Stimulated activated CD4-positive, alpha-beta T cell treated with anti-CD3 and anti-CD28 coated beads, Interleukin-15, amount 100 ng/mL, for 1 hour (primary cell): ENCODE results near the gene ATP1A1.
A peak's percentile ranks its signal among the peaks of the same experiment; 100 is the strongest.

ENCODE experiments used
- DNase-seq, 2 donors: peaks; one replicate each; pipeline ENCODE4 v3.0.0-alpha.2; 2020; ENCODE audit warnings: low read depth in 1 of 2, low spot score in 1 of 2

The ATP1A1 gene

GRCh38 chr1:116412480-116412798, 39.4 kb downstream of the ATP1A1 start:
- no peak for DNase-seq

DNA sequence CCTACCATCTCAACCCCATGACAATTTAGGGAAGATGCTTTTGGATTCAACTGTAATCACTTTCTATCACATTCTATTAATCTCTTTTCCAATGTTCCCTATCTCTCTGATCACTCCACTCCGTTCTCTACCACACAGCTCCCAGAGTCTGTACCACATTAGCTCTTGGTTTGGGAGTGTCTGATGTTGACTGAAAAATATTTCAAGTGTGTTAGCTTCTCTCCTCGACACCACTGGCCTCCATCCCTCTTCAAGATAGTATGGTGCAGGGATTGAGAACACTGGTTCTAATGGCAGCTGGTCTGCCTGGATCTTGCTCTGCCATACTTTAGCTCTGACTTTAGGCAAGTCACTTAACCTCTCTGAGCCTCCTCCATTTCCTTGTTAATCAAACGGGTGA, 39.9 kb downstream of the ATP1A1 start:
- no peak for DNase-seq

GRCh38 chr1:116413414-116413813, 40.4 kb downstream of the ATP1A1 start:
- no peak for DNase-seq

GRCh38 chr1:116414364-116414763, 41.3 kb downstream of the ATP1A1 start:
- no peak for DNase-seq

DNA sequence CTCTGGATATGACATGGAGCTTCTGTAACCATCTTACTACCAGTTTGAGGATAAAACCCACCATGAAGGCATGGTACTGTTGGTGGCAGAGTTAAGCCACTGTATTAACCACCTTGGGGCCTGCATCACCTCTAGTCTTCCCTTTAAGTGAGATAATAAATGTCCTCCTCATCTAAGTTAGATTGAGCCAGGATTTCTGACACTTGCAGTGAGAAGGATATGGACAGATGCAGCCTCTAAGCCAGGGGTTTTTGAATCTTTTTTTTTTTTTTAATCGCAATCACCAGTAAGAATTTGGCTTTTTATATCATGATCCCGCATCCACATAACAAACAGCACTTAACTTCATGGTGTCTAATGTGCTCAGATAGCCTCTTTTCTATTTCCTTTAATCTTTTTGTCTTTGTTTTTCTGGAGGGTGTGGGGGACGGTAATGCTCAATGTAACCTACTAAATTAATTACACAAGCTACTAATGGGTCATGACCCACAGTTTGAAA, 42.2 kb downstream of the ATP1A1 start:
- no peak for DNase-seq

DNA sequence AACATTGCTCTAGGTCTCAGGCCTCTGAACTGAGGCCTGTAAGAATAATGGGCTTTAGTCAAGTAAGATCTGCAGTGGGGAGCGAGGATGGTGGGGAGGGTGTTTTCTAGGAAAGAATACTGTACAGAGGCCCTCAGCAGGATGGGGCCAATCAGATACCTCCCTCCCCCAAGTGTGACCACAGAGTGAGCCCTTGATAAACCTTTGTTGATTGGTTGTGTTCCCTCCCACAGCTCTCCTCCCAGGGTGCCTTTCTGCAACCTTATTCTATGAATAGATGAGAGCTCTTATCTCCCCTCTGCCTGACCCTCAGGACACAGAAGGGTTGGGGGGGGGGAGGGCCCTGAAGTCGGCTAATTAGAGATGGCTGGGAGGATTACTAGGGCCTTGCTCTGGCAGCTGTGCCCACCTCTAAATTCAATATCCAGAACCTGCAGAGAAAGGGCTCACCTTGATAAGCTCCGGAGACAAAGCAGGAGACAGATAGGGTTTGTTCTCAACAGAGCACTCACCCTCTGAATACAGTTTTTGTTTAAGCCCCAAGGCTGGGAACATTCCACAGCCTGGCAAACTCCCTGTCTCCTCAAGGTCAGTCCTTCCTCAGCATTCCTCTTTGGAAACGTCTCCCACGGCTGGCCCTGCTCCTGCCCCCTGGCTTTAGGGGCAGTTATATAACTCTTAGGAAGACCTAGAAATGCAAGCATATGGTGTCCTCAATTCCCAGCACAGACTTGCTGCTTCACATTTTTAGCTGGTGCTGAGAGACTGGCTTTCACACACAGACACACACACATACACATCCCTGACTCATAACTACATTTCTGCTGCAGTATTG, 42.9 kb downstream of the ATP1A1 start:
- no peak for DNase-seq

DNA sequence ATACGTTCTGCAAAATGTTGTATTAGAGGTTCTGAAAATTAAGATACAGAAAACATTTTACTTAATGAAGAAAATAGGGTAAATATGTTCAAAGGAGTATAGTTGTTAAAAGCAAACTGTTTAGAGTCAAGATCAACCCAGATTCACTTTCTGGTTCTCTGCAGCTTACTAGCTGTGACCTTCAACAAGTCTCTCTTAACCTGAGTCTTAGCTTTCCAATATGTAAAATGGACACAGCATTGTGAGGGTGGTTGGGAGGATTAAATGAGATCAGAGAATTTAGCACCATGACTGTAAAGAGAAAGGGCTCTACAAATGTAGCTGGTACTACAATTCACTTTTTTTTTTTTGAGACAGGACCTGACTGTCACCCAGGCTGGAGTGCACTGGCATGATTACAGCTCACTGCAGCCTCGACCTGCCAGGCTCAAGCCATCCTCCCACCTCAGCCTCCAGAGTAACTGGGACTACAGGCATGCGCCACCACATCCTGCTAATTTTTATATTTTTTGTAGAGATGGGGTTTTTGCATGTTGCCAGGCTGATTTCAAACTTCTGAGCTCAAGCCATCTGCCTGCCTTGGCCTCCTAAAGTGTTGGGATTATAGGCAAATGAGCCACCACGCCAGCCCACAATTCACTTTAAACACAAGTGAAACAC, 43.9 kb downstream of the ATP1A1 start:
- DNase-seq: no peak

DNA sequence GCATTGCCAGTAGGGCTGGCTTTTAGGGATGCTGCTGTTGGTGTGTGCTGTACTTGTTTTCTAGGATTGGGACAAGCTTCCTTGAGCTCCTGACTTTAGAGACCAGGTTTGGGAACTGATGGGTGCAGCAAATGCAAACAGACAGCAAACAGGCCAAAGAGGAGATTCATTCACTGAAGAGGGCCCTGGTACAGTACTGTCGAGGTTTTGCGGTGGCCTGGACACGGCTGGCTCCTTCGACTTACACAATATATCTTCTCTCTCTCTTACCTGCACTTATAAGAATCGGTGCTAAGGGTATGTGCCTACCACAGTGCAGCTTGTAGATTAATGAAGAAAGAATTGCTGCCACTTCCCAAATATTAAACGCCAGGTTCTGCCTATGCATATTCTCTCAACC, 44.6 kb downstream of the ATP1A1 start:
- no peak for DNase-seq

- peak; percentile 72 to 76 for DNase-seq
These were observed 45.2 kb downstream of the ATP1A1 start for GRCh38 chr1:116418091-116418830.

DNA sequence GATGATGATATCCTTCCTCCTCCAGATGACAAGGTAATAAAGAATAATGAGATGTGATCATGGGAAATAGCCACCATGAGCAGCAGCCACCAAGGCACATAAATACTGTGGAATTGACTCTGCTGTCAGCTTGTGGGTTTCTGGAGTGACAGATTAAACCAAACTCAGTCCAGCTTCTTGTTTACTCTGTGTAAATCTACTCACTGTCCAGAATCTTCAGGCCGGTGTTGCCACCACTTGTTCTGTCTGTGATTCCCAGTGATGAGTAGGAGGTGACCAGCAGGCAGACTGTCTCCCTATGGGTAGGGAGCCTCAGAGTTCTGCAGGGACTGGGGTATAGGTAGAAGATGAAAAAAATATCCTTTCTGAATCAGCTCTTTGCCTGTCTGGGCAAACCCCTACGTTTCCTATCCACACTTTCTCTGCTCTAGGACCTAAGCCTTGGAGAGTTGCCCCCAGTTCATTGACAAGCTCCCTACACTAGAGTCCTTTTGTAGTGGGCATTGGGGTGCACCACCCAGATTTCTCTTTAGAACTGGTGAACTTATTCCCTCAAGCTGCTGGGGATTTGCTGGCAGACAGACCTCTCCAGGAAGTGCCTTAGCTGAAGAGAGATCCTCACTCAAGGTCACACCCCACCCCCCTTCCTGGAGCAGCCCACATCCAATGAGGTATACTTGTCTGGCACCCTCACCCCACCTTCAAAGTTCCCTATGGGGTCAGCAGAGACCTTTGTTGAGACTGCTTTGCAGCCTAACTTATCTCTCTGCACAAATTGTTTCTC, 47.6 kb downstream of the ATP1A1 start:
- no peak for DNase-seq

- DNase-seq: no peak
These were observed 51.4 kb downstream of the ATP1A1 start for GRCh38 chr1:116424438-116424837.

DNA sequence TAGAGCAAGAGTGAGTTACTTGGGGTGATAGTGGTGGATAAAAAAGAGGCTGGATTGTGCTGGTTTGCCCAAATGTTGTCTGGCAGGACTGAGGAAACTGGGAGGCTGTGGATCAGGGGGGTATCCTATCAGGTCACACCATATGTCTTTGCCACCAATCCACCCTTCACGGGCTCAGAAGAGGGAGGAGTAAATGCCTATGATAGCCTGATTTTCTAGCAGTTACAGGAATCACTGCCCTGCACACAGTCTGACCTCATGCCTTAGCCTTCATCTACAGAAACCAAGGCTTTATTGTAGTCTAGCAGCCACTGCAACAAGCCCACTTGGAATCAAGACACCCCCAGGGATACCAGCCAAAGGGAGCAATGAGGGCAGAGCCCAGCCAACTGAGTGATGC, 51.8 kb downstream of the ATP1A1 start:
- no peak for DNase-seq

DNA sequence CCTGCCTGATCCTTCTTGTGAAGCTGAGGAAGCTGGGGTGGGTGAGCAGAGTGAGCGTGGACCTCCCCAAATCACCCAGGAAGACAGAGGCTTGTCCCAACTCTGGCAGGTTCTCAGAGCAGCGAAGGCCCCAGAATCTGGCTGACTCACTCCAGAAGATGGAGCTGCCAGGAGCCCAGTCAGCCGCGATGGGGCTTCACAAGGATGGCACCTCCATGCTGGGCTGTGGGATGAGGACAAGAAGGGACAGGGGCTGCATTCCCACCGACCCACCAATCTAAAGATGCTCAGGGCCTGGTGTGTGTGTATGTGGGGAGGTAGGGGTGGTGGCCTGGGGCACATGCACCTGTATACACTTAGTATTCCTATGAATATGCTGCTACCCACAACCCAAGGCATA, 52.9 kb downstream of the ATP1A1 start:
- no peak for DNase-seq

DNA sequence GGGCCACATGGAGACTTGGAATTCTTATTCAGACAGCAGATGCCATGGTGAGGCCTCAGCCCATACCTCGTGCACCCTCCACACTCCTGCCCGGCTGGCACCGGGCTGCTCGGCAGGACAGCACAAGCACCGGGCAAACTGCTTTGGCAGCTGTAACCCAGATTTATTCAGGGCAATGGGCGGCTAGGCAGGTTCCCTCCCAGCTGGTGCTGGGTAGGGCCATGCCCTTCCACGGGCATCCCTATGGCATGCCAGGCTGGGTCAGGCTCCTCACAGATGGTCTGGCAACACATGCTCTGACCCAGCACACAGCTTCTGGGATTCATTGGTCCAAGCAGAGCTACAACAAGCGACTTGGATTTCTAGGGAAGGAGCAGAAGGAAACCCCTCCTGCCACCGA, 53.4 kb downstream of the ATP1A1 start:
- no peak for DNase-seq

GRCh38 chr1:116428576-116428975, 55.5 kb downstream of the ATP1A1 start:
- DNase-seq: no peak

GRCh38 chr1:116429821-116430374, 56.9 kb downstream of the ATP1A1 start:
- no peak for DNase-seq

DNA sequence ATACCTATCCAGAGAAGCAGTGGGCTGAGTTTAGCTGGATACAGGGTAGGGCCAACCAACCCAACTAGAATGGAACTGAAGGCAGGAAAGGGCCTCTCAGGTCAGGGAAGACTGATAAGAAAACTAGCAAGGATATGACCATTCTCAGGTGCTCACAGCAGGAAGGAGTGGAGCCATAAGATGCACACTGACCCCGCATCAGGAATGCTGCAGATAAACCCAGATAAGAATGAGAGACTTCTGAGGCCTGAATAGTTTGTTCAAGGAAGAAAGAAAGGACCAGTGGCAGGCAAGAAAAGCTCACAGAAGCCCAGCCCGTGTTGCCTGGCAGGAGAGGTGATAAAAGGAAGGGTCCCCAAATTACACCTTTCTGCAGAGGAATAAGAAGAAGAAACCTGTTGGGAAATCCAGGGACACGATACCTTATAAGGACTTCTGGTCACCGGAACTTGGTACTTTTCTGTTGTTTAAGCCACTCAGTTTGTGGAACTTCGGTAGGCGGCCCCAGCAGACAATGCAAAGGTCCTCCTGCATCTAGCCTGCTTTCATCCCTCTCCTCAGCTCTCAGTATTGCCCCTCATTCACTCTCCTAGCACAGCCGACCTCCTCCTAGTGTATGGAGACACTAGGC, 58.9 kb downstream of the ATP1A1 start:
- no peak for DNase-seq

GRCh38 chr1:116432655-116433265, 59.7 kb downstream of the ATP1A1 start:
- no peak for DNase-seq

DNA sequence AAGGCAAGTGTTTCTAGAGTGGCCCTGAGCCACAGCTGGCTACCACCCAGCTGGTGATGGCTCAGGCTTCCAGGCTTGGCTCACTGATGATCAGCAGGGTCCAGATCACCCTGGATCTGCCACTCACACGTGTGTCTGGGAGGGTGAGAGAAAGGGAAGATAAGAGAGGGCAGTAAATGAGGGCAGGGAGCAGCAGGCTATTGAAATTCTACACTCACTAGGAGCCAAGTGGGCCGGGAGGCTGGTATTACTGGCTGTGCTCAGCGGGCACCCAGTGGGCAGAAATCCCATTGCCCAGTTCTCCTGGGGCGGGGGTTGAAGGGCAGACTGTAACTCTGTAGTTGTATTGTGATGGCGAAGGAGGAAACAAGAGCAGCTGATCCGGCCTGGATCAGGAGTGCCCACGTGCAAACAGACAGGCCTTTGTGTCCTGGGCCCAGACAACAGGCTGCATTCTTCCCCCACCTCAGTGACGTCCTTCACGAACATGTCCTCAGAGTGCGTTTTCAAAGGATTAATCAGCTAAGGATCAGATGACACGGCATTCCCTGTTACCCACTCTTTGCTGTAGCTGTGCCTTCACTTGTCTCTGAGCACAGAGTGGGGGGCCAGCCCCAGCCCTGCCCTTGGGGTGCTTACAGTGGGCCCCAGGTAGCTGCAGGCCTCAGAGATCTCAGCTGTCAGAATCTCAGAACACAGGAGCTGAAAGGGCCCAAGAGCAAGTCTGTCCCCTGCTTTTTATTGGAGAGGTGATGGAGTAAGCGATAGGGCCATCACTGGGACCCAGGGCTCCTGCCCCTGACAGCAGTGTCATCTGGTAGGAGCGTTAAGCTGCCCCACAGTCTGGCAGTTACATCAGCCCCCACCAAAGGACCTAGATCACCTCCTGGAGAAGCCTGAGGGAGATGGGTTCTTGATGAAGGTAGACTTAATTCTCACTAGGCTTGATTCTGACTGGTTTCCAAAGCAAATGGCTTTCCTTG, 60.5 kb downstream of the ATP1A1 start:
- no peak for DNase-seq
